GM18502 (cell line): Measurements from ENCODE around the gene KCTD1.
"Not testable (repeated sequence)": the region's sequence is repeated elsewhere in the genome, so short reads cannot be mapped to it uniquely, and the experiment has no call there.

Source experiments
- ATAC-seq: cut with Tn5 transposase; IDR thresholded peaks from one replicate; pipeline ENCODE4 v1.9.1; 2021; ENCODE audit warnings: mild to moderate bottlenecking; ENCODE audit not compliant: unreplicated experiment, poor library complexity

KCTD1 gene

GRCh38 chr18:26461405-26461804, 86.9 kb downstream of the KCTD1 start:
- ATAC-seq = no peak

GRCh38 chr18:26460449-26461091, 87.8 kb downstream of the KCTD1 start:
- ATAC-seq = peak; percentile 75

- ATAC-seq = no peak
Observed at GRCh38 chr18:26459884-26460283, 88.5 kb downstream of the KCTD1 start.

GRCh38 chr18:26459340-26459739, 89.0 kb downstream of the KCTD1 start:
- no peak for ATAC-seq

- peak; percentile 67 for ATAC-seq
Observed at GRCh38 chr18:26458526-26459232, 89.7 kb downstream of the KCTD1 start.

- ATAC-seq = no peak
Observed at GRCh38 chr18:26457611-26458353, 90.6 kb downstream of the KCTD1 start.

GRCh38 chr18:26457195-26457594, 91.2 kb downstream of the KCTD1 start:
- ATAC-seq = no peak

GRCh38 chr18:26456070-26456491, 92.3 kb downstream of the KCTD1 start:
- no peak for ATAC-seq

- no peak for ATAC-seq
Observed at GRCh38 chr18:26455639-26456038, 92.7 kb downstream of the KCTD1 start.

GRCh38 chr18:26454616-26455015, 93.7 kb downstream of the KCTD1 start:
- ATAC-seq = no peak

- ATAC-seq = no peak
Observed at GRCh38 chr18:26454192-26454591, 94.2 kb downstream of the KCTD1 start.

GRCh38 chr18:26453386-26453901, 94.9 kb downstream of the KCTD1 start:
- ATAC-seq = peak; percentile 29

- ATAC-seq = no peak
Observed at GRCh38 chr18:26450989-26451682, 97.2 kb downstream of the KCTD1 start.

GRCh38 chr18:26448714-26449159, 99.6 kb downstream of the KCTD1 start:
- ATAC-seq = peak; percentile 49

GRCh38 chr18:26443853-26444252, 104.5 kb downstream of the KCTD1 start:
- no peak for ATAC-seq

GRCh38 chr18:26442126-26442525, 106.2 kb downstream of the KCTD1 start:
- ATAC-seq = no peak

- no peak for ATAC-seq
Observed at GRCh38 chr18:26440644-26441043, 107.7 kb downstream of the KCTD1 start.

GRCh38 chr18:26439537-26439936, 108.8 kb downstream of the KCTD1 start:
- ATAC-seq = no peak

- peak; percentile 100 for ATAC-seq
Observed at GRCh38 chr18:26438980-26439379, 109.4 kb downstream of the KCTD1 start.

GRCh38 chr18:26437634-26438033, 110.7 kb downstream of the KCTD1 start:
- not testable (repeated sequence) for ATAC-seq
